GM18873 (cell line): ENCODE results near the gene COMMD9.
"Not testable (repeated sequence)": the region's sequence is repeated elsewhere in the genome, so short reads cannot be mapped to it uniquely, and the experiment has no call there.

Experiments
- ATAC-seq: cut with Tn5 transposase; IDR thresholded peaks from one replicate; pipeline ENCODE4 v1.9.1; 2021; ENCODE audit warnings: mild to moderate bottlenecking, moderate library complexity, moderate number of reproducible peaks; ENCODE audit not compliant: unreplicated experiment, low FRiP score

Gene COMMD9

DNA sequence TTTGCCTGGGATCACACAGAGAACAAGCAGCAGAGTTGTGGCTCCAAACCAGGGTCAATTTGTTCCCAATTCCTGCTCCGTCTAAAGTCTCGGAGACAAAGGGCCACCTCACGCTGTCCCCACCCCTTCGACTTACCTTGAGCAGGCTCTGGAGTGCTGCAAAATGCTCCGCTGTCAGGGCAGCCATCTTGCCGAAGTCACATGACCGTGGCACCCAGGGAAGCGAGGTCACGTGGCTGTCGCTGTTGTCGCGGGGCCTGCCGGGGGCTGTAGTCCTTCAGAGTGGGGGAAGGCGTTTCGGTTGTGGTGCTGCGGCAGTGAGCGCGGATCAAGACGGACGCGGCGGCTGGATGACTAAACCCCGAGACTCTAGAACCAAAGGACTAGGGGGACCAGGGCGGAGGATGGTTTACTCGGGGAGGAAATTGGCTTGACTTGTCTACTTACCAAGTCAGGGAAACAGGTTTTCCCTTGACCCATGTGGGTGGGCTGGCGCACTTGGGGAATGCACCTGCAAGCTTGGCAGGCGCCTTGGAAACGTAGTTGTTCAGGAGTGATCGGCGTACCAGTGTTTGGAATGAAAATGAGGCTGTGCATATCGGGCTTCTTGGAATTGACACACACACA is at the start of gene COMMD9:
Gene COMMD9 (minus strand): TSS at position 199 of the 627 bp plus-strand sequence. CDS start 12 bp downstream, at position 187.
- peak; percentile 97 for ATAC-seq

- ATAC-seq = no peak
Observed at GRCh38 chr11:36333897-36334296, 44.7 kb upstream of the COMMD9 start.

DNA sequence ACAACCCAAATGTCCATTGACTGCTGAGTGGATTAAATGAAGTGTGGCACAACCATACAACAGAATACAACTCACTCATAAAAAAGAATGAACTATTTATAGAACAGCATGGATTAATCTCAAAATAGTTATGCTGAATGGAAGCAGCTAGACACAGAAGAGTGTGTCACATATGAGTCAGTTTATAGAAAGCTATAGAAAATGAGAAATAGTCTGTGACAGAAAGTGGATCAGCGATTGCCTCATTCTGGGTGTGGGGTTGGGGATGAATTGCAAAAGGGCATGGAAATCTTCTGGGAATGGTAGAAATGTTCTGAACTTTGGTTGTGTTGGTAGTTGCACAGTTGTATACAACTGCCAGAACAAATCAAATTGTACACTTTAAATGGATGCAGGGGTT is 44.2 kb upstream of the COMMD9 start:
- no peak for ATAC-seq

DNA sequence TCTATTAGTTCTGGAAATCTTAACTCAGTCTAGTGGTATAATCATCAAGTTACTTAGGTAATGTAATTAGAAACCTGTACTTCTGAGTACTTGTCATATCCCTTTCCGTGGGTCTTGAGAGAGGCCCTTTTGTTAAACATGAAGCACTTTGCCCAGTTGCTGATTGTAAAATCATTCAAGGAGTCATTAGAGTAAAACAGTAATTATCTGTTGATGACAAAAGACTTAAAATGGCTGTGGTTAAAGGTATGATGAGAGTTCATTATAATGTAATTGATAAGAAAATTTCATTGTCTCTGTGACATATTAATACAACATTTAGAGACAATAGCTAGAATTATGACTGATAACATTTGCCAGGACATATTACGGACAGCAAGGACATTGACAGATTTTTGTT is 41.2 kb upstream of the COMMD9 start:
- no peak for ATAC-seq

DNA sequence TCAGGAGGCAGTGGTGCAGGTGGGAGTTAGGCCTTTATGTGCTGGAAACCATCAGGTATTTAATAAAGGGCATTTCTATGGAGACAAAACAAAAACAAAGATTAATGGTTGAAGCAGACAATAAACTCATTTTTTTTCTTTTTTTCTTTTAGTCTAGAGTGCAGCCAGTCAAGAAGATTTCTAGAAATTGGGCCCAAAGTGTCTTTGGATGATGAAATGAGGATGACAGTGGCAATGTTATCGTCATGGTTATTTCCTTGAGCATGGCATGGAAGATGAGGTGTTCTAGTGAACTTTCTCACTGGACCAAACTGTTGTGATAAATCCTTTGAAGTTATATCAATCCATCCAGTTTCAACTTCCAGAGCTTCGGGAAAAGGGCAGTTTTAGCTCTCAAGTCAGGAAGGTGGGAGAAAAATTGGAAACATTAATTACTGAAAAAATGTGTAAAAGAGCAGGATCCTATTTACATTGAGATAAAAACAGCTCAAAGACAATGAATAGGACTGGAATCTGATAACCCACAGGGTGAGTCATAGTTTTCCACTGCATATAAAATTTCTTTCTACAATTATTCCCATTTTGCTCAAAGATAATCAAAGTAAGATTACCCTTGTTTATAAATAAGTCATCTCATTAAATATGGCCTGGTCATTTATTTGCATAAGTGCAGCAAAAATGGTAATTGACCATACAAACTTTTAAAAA is 39.9 kb upstream of the COMMD9 start:
- ATAC-seq = no peak

DNA sequence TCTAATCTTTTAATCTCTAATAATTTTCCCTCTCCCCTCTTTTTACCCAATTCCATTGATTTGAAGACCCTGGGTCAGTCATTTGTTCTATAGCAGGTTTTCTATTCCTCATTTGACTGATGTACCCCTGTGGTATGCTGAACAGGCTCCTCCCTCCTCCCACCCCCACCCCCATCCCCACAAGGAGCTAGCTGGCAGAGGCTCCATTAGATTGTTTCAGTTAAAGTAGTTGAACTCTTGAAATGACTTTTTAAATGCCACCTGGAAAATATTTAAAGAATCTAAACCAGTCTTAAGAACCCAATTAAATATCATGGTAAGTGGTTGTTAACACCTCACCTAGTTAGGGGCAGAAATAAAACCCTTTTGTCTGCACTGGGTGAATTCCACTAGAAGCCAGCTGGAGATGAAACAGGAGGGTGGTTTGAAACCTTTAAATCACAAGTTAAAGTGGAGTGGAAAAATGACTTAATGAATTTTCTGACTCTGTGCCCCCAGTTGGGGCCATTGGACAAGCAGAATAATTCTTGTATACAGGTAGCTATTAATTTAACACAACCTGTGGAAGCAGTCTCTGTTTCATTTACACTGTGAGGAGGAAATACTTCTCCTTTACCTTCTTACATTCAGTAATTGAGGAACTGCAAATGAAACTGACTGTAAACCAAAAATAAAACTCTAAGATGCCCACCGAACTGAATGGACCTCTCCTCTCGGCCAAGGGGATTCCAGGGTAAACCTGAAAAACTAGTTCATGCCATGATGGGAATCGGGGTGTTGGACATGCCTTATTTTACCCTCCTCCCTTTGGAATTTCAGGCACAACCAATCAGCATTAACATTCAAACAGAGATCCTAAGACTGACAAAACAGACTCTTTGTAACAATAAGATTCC is 37.5 kb upstream of the COMMD9 start:
- ATAC-seq = no peak

GRCh38 chr11:36325403-36325802 is 36.2 kb upstream of the COMMD9 start:
- ATAC-seq = not testable (repeated sequence)

DNA sequence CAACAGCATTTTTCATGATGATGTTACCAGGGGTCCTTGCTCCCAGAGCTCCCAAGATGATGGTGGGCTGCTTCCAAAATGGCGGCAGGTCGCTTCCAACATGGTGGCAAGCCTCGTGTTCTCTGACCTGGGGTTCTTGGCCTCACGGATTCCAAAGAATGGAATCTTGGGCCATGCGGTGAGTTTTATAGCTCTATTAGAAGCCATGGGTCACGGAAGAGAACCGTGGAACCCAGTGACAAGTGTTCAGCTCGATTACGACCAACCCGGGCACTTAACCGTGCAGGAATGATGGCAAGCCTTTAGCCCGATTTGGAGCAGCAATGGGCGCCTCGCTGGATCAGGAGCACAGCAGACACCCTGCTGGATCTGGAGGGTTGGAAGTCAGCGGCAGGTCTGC is 35.7 kb upstream of the COMMD9 start:
- ATAC-seq = not testable (repeated sequence)

- no peak for ATAC-seq
Observed at GRCh38 chr11:36317992-36318391, 28.8 kb upstream of the COMMD9 start.

DNA sequence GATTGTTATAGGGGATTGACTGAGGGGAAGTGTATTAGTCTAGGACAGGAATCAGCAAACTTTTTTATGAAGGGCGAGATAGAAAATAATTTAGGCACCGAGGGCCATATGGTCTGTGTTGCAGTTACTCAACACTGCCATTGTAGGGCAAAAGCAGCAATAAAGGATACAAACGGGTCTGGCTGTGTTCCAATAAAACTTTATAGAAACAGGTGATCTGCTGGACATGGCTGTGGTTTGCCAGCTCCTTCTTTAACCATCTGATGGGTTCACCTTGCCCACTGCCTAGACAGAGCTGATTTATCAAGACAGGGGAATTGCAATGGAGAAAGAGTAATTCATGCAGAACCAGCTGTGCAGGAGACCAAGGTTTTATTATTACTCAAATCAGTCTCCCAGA is 26.8 kb upstream of the COMMD9 start:
- ATAC-seq = no peak

DNA sequence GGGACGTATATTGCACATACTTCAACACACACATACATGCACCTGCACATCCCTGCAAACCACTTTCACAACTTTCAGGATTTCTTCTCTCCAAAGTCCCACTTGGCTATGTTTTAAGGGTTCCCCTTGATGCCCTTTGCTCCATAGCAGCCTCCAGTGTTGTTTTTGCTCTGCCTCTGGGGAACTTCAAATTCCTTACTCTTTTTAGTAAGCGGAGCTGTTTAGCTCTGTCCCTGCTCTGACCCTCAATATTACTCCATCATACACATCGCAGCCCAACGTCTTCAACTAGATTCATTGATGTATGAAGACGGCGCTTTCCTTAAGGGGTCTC is 25.2 kb upstream of the COMMD9 start:
- ATAC-seq = no peak

- peak; percentile 66 for ATAC-seq
Observed at GRCh38 chr11:36313750-36314433, 24.7 kb upstream of the COMMD9 start.

DNA sequence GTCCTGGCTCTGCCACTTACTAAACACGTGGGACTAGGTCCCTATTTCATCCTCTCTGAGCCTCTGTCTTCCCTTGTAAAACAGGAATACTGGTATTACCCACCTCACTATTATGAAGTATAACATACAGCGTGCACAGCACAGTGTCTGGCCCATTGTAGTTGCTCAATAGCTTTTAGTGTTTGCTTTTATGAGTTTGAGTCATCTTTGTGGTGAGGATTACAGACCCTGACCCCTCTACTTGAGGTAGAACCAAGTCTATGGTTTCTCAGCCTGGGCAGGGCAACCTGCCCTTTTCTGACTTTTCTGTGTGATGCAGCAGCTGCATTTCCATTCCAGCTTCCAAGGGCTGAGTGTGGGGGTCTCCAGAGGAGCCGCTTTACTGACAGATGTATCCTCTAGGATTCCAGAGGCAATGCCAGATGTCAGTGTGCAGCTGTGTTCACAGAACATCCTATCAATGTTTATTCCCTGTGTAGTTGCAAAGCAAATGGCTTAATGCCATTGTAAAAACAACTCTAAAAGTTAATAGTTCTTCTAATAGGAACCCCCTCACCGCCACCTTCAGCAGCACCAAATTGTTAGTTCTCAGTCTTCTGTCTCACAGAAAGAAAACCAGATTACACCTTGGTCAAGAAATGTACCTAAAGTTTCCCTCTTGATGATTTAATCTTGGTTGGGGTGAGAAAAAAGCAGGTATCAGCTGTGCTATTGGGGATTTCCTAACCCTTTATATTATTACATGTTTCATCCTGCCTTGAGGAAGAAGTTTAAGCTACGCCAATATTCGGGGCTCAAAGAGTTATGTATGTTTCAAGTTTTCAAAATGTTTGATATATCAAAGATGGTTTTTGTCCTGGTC is 23.6 kb upstream of the COMMD9 start:
- no peak for ATAC-seq

DNA sequence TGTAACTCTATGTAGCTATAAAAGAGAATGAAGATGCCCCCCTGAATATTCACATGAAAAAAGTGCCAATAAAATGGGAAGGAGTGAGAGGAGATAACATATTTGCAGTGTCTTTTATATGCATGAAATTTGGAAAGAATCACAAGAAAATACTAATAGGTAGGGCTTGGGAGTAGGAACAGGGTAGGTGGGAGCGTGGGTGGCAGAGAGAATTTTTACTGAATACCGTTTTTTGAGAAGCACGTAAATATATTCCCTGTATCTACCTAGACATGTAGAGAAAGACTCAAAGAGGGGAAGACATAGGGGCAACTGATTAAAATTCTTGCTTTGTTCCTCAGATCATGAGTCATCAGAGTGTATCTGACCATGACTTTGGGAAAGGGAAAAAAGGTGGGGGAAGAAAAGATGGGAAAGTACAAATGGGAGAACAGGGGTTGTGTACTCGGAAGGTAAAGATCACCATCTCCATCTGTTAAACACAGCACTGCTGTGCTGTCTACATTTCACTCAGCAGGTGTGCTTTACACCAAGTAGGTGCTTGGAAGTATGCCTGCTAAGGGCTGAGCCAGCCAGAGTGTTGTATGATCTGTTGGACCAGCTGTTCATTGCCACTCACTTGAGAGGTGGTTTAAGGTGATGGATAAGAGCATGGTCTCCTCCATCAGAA is 22.8 kb upstream of the COMMD9 start:
- no peak for ATAC-seq

- ATAC-seq = no peak
Observed at GRCh38 chr11:36309779-36310178, 20.6 kb upstream of the COMMD9 start.

DNA sequence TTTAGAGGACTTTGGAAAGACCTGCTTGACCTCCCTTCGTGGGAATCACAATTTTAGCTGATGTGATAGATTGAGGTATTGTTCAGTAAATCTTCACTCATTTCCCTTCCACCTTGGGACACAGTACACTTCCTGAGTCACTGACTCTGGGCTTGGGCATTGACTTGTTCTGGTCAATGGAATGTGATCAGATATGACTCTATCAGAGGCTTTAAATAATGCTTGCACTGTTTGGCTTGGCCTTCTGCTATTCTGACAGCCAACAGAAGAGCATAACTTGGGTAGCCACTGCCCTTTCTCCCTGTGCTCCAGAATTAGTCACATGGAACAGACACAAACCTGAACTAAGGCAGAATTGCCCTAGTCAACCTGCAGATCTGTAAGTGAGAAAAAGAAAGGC is 19.4 kb upstream of the COMMD9 start:
- ATAC-seq = no peak

DNA sequence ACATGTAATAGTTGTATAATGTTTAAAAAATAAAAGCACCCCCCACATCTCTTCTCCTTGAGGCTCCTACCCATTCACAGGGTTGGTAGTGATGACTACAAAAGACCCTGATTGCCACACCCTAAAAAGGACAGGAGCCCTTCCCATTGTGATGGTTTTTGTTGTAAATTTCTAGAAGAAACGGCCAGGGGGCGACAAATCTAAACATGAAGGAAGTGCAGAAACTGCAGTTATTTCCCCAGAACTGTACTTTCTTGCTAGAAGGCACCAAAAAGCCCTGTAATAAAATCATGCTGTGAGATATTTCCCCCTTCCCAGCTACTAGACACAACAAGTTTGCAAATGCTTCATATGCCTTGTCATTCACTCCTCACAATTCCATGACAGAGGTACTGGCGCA is 17.7 kb upstream of the COMMD9 start:
- no peak for ATAC-seq

DNA sequence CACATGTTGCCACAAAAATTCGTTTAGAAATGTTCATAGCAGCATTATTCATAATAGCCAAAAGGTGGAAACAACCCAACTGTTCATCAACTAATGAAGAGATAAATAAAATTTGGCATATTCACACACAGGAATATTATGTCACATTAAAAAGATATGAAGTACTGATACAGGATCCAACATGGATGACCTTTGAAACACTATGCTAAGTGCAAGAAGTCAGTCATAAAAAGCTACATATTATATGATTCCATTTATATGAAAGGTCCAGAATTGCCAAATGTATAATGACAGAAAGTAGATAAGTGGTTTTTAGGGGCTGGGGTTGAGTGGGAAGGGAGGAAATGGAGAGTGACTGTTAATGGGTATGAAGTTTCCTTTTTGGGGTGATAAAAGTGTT is 15.8 kb upstream of the COMMD9 start:
- no peak for ATAC-seq

DNA sequence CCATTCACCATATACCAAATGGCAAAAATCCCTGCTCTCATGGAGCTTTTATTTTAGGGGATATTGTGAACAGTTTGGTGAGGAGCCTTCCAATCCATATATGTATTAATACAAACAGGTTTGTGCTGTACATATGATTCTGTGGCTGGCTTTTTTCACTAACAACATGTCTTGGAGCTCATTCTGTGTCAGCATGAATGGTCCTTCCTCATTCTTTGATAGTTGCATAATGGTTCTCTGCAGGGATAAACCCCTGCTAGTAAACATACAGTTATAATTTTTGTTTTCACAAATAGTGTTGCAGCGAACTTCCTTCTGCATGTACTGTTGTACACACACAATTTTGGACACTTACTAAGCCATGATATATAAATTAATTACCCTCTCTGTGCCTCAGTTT is 15.1 kb upstream of the COMMD9 start:
- ATAC-seq = no peak
